ENCODE measurements around the gene C4B. TPM values are rescaled to one million over a fixed set of nuclear protein-coding genes. Genes with fewer than 3 reads are reported as not detected.
"Not testable (repeated sequence)": the region's sequence is repeated elsewhere in the genome, so short reads cannot be mapped to it uniquely, and the experiment has no call there.

The C4B gene
- total and polyA plus RNA-seq, 4 donors = 58.2 to 296 (median 169) TPM

- WGBS, 2 donors = 80 to 82% methylated on average over 5 of the region's 5 CpGs
- Histone ChIP-seq H3K9ac (ENCODE audit: insufficient read depth in 1 of 2, low read length in 2 of 2) (no peak overlapping the region), H3K27ac (ENCODE audit: low read depth in 1 of 2, low read length in 1 of 2) (no peak overlapping the region)
These were observed 36.0 kb downstream of the C4B start for GRCh38 chr6:32050562-32050961.

DNA sequence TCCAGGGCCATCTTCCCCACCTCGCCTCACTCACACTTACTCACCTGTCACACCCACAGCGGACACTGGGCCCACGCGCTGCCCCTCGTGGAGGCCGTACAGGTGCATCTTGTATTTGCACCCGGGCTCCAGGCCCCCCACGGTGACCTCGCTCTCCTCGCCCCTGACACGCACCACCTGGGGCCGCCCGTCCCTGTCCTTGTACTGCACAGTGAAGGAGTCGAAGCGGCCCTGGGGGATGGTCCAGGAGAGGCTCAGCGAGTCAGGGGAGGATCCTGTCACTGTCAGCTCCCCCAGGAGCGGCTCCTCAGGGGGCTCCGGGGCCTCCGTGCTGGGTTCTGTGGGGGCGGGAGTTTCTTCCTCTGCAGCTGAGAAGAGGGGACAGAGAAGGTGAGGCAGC is 38.0 kb downstream of the C4B start:
- not testable (repeated sequence) for H3K9me3 ChIP-seq (ENCODE audit: control insufficient read depth in 4 of 4, insufficient read depth in 3 of 4, low read length in 3 of 4); H3K4me3 ChIP-seq; H3K27ac ChIP-seq (ENCODE audit: low read depth in 1 of 2, low read length in 1 of 2); H3K4me1 ChIP-seq (ENCODE audit: control insufficient read depth in 5 of 5, insufficient read depth in 5 of 5, low read length in 5 of 5); DNase-seq; H3K9ac ChIP-seq (ENCODE audit: insufficient read depth in 1 of 2, low read length in 2 of 2); H3K27me3 ChIP-seq (ENCODE audit: control insufficient read depth in 3 of 3, insufficient read depth in 3 of 3, low read length in 2 of 3); ATAC-seq (ENCODE audit: insufficient read depth, low FRiP score)
- H3K36me3 ChIP-seq (ENCODE audit: control insufficient read depth in 4 of 4, insufficient read depth in 4 of 4, low read length in 4 of 4) = peaks cover 0 to 19% (median 0%) of the 10 kb centered on the region in 4 donors
- WGBS, 2 donors = 86 to 89% methylated on average over 20 of the region's 20 CpGs

More at GRCh38 chr6:32050562-32050961, 36.0 kb downstream of the C4B start:
- ATAC-seq (ENCODE audit: insufficient read depth, low FRiP score) = no peak
- Histone ChIP-seq H3K9me3 (ENCODE audit: control insufficient read depth in 4 of 4, insufficient read depth in 3 of 4, low read length in 3 of 4) (no peaks in the 10 kb centered on the region), H3K4me3 (no peak overlapping the region), H3K27me3 (ENCODE audit: control insufficient read depth in 3 of 3, insufficient read depth in 3 of 3, low read length in 2 of 3) (peaks cover 0 to 6% (median 0%) of the 10 kb centered on the region in 3 donors), H3K36me3 (ENCODE audit: control insufficient read depth in 4 of 4, insufficient read depth in 4 of 4, low read length in 4 of 4) (peaks cover 0 to 21% (median 0%) of the 10 kb centered on the region in 4 donors), H3K4me1 (ENCODE audit: control insufficient read depth in 5 of 5, insufficient read depth in 5 of 5, low read length in 5 of 5) (peaks cover 0 to 15% (median 0%) of the 10 kb centered on the region in 5 donors)
- no peak for TF ChIP-seq CTCF (IDR thresholded peaks at IDR 0.05; ENCODE audit: control extremely low read depth, extremely low read depth)
- DNase-seq = no peak

DNA sequence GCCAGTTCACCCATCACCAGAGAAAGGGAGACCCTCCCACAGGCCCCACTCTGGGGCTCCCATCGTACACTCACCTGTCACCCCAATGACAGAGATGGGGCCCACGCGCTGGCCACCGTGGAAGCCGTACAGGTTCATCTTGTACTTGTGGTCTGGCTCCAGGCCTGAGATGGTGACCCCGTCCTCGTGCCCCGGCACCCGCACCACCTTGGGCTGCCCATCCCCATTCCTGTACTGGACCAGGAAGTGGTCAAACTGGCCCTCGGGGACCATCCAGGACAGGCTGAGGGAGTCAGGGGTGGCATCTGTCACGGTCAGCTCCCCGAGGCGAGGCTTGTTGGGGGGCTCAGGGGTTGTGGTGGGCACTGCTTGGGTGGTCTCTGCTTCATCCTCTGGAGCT is 38.7 kb downstream of the C4B start:
- not testable (repeated sequence) for H3K4me1 ChIP-seq (ENCODE audit: control insufficient read depth in 5 of 5, insufficient read depth in 5 of 5, low read length in 5 of 5); H3K4me3 ChIP-seq; H3K27me3 ChIP-seq (ENCODE audit: control insufficient read depth in 3 of 3, insufficient read depth in 3 of 3, low read length in 2 of 3); ATAC-seq (ENCODE audit: insufficient read depth, low FRiP score); H3K27ac ChIP-seq (ENCODE audit: low read depth in 1 of 2, low read length in 1 of 2); H3K9ac ChIP-seq (ENCODE audit: insufficient read depth in 1 of 2, low read length in 2 of 2); H3K9me3 ChIP-seq (ENCODE audit: control insufficient read depth in 4 of 4, insufficient read depth in 3 of 4, low read length in 3 of 4); DNase-seq
- H3K36me3 ChIP-seq (ENCODE audit: control insufficient read depth in 4 of 4, insufficient read depth in 4 of 4, low read length in 4 of 4) = peaks cover 0 to 23% (median 0%) of the 10 kb centered on the region in 4 donors
- WGBS, 2 donors = 91% methylated on average over 13 of the region's 13 CpGs

DNA sequence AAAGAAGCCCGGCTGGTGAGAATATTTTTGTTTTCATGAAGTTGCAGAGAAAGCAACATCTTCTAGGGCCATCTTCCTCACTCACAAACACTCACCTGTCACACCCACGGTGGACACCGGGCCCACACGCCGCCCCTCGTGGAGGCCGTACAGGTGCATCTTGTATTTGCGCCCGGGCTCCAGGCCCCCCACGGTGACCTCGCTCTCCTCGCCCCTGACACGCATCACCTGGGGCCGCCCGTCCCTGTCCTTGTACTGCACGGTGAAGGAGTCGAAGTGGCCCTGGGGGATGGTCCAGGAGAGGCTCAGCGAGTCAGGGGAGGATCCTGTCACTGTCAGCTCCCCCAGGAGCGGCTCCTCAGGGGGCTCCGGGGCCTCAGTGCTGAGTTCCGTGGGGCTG is 41.2 kb downstream of the C4B start:
- H3K27ac ChIP-seq (ENCODE audit: low read depth in 1 of 2, low read length in 1 of 2); H3K27me3 ChIP-seq (ENCODE audit: control insufficient read depth in 3 of 3, insufficient read depth in 3 of 3, low read length in 2 of 3); H3K4me1 ChIP-seq (ENCODE audit: control insufficient read depth in 5 of 5, insufficient read depth in 5 of 5, low read length in 5 of 5); ATAC-seq (ENCODE audit: insufficient read depth, low FRiP score); H3K9me3 ChIP-seq (ENCODE audit: control insufficient read depth in 4 of 4, insufficient read depth in 3 of 4, low read length in 3 of 4); H3K4me3 ChIP-seq; DNase-seq; H3K9ac ChIP-seq (ENCODE audit: insufficient read depth in 1 of 2, low read length in 2 of 2): not testable (repeated sequence)
- peaks cover 0 to 21% (median 0%) of the 10 kb centered on the region in 4 donors for H3K36me3 ChIP-seq (ENCODE audit: control insufficient read depth in 4 of 4, insufficient read depth in 4 of 4, low read length in 4 of 4)
- 93 to 98% methylated on average over 20 to 21 of the region's 21 CpGs for WGBS, 2 donors

DNA sequence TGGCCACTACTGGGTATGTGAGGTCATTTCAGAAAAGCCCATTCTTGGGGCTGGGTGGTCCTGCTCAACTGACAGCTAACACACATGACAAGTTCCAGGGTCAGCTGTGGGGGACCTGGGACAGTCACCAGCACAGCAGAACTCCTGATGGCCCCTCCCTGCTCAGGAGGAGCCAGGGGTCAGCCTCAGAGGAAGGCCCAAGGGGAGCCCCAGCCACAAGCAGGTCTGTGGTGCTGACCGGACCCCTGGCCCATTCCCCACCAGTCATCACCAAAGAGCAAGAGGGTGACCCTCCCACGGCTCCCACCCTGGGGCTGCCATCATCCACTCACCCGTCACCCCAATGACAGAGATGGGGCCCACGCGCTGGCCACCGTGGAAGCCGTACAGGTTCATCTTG is 41.7 kb downstream of the C4B start:
- Histone ChIP-seq H3K27ac (ENCODE audit: low read depth in 1 of 2, low read length in 1 of 2) (no peak overlapping the region), H3K4me1 (ENCODE audit: control insufficient read depth in 5 of 5, insufficient read depth in 5 of 5, low read length in 5 of 5) (no peaks in the 10 kb centered on the region), H3K4me3 (no peak overlapping the region), H3K36me3 (ENCODE audit: control insufficient read depth in 4 of 4, insufficient read depth in 4 of 4, low read length in 4 of 4) (peaks cover 0 to 24% (median 0%) of the 10 kb centered on the region in 4 donors), H3K27me3 (ENCODE audit: control insufficient read depth in 3 of 3, insufficient read depth in 3 of 3, low read length in 2 of 3) (peaks cover 0 to under 1% (median 0%) of the 10 kb centered on the region in 3 donors), H3K9ac (ENCODE audit: insufficient read depth in 1 of 2, low read length in 2 of 2) (no peak overlapping the region), H3K9me3 (ENCODE audit: control insufficient read depth in 4 of 4, insufficient read depth in 3 of 4, low read length in 3 of 4) (no peaks in the 10 kb centered on the region)
- 92 to 99% methylated on average over 7 of the region's 7 CpGs for WGBS, 2 donors
- no peak for DNase-seq
- no peak for ATAC-seq (ENCODE audit: insufficient read depth, low FRiP score)
- TF ChIP-seq CTCF (IDR thresholded peaks at IDR 0.05; ENCODE audit: control extremely low read depth, extremely low read depth) = no peak

All from lung (tissue), 12 donors.